HepG2 (cell line): ENCODE measurements around the gene C12orf42. TPM values are rescaled to one million over a fixed set of nuclear protein-coding genes. Genes with fewer than 3 reads are reported as not detected.

Experiments used
- ATAC-seq: fragments of 200-7000 bp; cut with Tn5 transposase; 3 replicates; pipeline ENCODE4 v1.9.1; 2020; ENCODE audit warnings: mild to moderate bottlenecking, moderate library complexity
- BruUV-seq: library from RNA; stranded (reverse); fragments of 400-500 nt; replicated peaks from 2 replicates; lab custom pipeline; 2021; lab: Mats Ljungman, UMichigan
- CTCF ChIA-PET: fragments of 300-600 bp; formaldehyde crosslinking; extraction: SDS; loops from one replicate; lab custom pipeline; 2021; ENCODE audit warnings: low total read pairs, inconsistent platforms, low intra/inter-chr PET ratio; lab: Yijun Ruan, JAX
- POLR2A ChIA-PET: fragments of 350-600 bp; sonication (Branson Sonifier 250); formaldehyde crosslinking; loops from one replicate; lab custom pipeline; 2020; ENCODE audit warnings: antibody characterized with exemption, inconsistent platforms; lab: Yijun Ruan, JAX
- DNase-seq: peaks from one replicate; pipeline ENCODE4 v3.0.0-alpha.2; 2015; ENCODE audit warnings: low spot score
- FAIRE-seq: peaks from 3 replicates; lab custom pipeline; 2011; peaks lifted over from hg19 to GRCh38; lab: Jason Lieb, UNC
- H2AFZ ChIP-seq: one replicate; pipeline ENCODE4 v1.6.1; 2011; ENCODE audit warnings: low read length, inconsistent platforms
- H3K27ac ChIP-seq: fragments of 300-600 bp; 3 replicates; pipeline ENCODE4 v1.8.0; 2011; ENCODE audit warnings: mixed run types, mild to moderate bottlenecking, mixed read lengths, low read length, inconsistent platforms; ENCODE audit not compliant: insufficient read depth; ENCODE audit errors: extremely low read length
- H3K27me3 ChIP-seq, 2 experiments: fragments of 200-600 bp in 1 of 2; 2 replicates in 1 of 2; 3 replicates in 1 of 2; pipeline versions ENCODE4 v1.6.0 to v1.8.0; 2011; ENCODE audit warnings: low read length in 2 of 2, mild to moderate bottlenecking in 2 of 2, moderate library complexity in 2 of 2, inconsistent platforms in 1 of 2; ENCODE audit not compliant: insufficient read depth in 2 of 2, control insufficient read depth in 1 of 2
- H3K36me3 ChIP-seq, 2 experiments: fragments of 200-600 bp in 1 of 2; replicated peaks in 1 of 2; 2 replicates in 1 of 2; 3 replicates in 1 of 2; pipeline versions ENCODE4 v1.5.1 to v1.8.0; 2011; ENCODE audit warnings: low read length in 2 of 2, inconsistent platforms in 1 of 2; ENCODE audit not compliant: insufficient read depth in 2 of 2, control insufficient read depth in 1 of 2
- H3K4me1 ChIP-seq: 2 replicates; pipeline ENCODE4 v1.5.1; 2012; ENCODE audit warnings: low read length, inconsistent platforms; ENCODE audit not compliant: insufficient read depth
- H3K4me2 ChIP-seq: 2 replicates; pipeline ENCODE4 v1.6.0; 2011; ENCODE audit warnings: low read depth, low read length, inconsistent platforms
- H3K4me3 ChIP-seq, 3 experiments: fragments of 200-600 bp in 1 of 3; sonication (generic), shearing (Covaris generic) in 1 of 3; replicated peaks in 1 of 3; 2 replicates each; pipeline ENCODE4 v1.5.1; 2011 to 2016; ENCODE audit warnings: low read length in 3 of 3, inconsistent platforms in 2 of 3, low read depth in 2 of 3, mild to moderate bottlenecking in 2 of 3, control low read depth in 1 of 3, mixed read lengths in 1 of 3; ENCODE audit not compliant: insufficient read depth in 1 of 3
- H3K79me2 ChIP-seq: one replicate; pipeline ENCODE4 v1.6.1; 2011; ENCODE audit warnings: low read length, inconsistent platforms; ENCODE audit not compliant: insufficient read depth
- H3K9ac ChIP-seq: 2 replicates; pipeline ENCODE4 v1.6.0; 2011; ENCODE audit warnings: mild to moderate bottlenecking, low read depth, low read length, inconsistent platforms; ENCODE audit not compliant: insufficient read depth
- H3K9me3 ChIP-seq: 2 replicates; pipeline ENCODE4 v1.5.1; 2012; ENCODE audit warnings: mild to moderate bottlenecking, low read length
- H4K20me1 ChIP-seq: 2 replicates; pipeline ENCODE4 v1.6.0; 2011; ENCODE audit warnings: inconsistent platforms, mild to moderate bottlenecking, low read length, moderate library complexity; ENCODE audit not compliant: insufficient read depth
- ERF ChIP-seq: IDR thresholded peaks from 2 replicates; pipeline ENCODE4 v1.6.1; 2018; ENCODE audit warnings: missing biosample characterization, missing genetic modification reagents
- GFI1 ChIP-seq: sonication (generic); formaldehyde crosslinking; IDR thresholded peaks from 2 replicates; pipeline ENCODE4 v1.5.0; 2020; ENCODE audit warnings: missing genetic modification reagents, mild to moderate bottlenecking, borderline replicate concordance
- GPBP1L1 ChIP-seq: sonication (generic); formaldehyde crosslinking; IDR thresholded peaks from 2 replicates; pipeline ENCODE4 v1.5.0; 2020; ENCODE audit warnings: mild to moderate bottlenecking, missing genetic modification reagents
- HNRNPH1 ChIP-seq: fragments of 200-400 bp; formaldehyde crosslinking; optimal IDR thresholded peaks from 2 replicates; pipeline ENCODE3; 2017; ENCODE audit warnings: mild to moderate bottlenecking, low read depth, low read length
- IKZF5 ChIP-seq: IDR thresholded peaks from 2 replicates; pipeline ENCODE4 v1.6.1; 2018; ENCODE audit warnings: missing genetic modification reagents, mild to moderate bottlenecking, missing compliant biosample characterization
- IRF1 ChIP-seq: sonication (generic); formaldehyde crosslinking; IDR thresholded peaks from 2 replicates; pipeline ENCODE4 v1.4.0; 2020; ENCODE audit warnings: low read depth, mild to moderate bottlenecking, missing genetic modification reagents
- IRF2 ChIP-seq: IDR thresholded peaks from 2 replicates; pipeline ENCODE4 v1.6.1; 2018; ENCODE audit warnings: missing genetic modification reagents, missing compliant biosample characterization
- KAT7 ChIP-seq: IDR thresholded peaks from 2 replicates; pipeline ENCODE4 v1.6.1; 2018; ENCODE audit warnings: borderline replicate concordance, missing compliant biosample characterization
- MAF1 ChIP-seq: sonication (generic); formaldehyde crosslinking; IDR thresholded peaks from 2 replicates; pipeline ENCODE4 v1.5.0; 2020; ENCODE audit warnings: missing genetic modification reagents, borderline replicate concordance
- PLRG1 ChIP-seq: fragments of 450-650 bp; conservative IDR thresholded peaks from 2 replicates; pipeline ENCODE4 v1.6.1; 2016
- RBAK ChIP-seq: sonication (generic); formaldehyde crosslinking; IDR thresholded peaks from 2 replicates; pipeline ENCODE4 v1.5.1; 2020; ENCODE audit warnings: mild to moderate bottlenecking, missing genetic modification reagents
- RBFOX2 ChIP-seq: fragments of 200-400 bp; formaldehyde crosslinking; IDR thresholded peaks from 2 replicates; pipeline ENCODE4 v1.6.1; 2017; ENCODE audit warnings: low read depth, mild to moderate bottlenecking, low read length
- SMC3 ChIP-seq: IDR thresholded peaks from 2 replicates; pipeline ENCODE4 v1.6.1; 2011; ENCODE audit warnings: low read length, improper control_type of control experiment
- TRIM24 ChIP-seq: sonication (generic); formaldehyde crosslinking; IDR thresholded peaks from 2 replicates; pipeline ENCODE4 v1.8.0; 2022; ENCODE audit warnings: mild to moderate bottlenecking, missing genetic modification reagents
- ZNF20 ChIP-seq: sonication (generic); formaldehyde crosslinking; IDR thresholded peaks from 2 replicates; pipeline ENCODE4 v1.4.0; 2020; ENCODE audit warnings: mild to moderate bottlenecking, moderate library complexity, missing genetic modification reagents
- ZNF781 ChIP-seq: sonication (generic); formaldehyde crosslinking; IDR thresholded peaks from 2 replicates; pipeline ENCODE4 v1.5.1; 2020; ENCODE audit warnings: borderline replicate concordance, mild to moderate bottlenecking, missing genetic modification reagents; ENCODE audit errors: not compliant biosample characterization
- WGBS: methylation state at CpG from one replicate; pipeline ENCODE4 v1.1.6; 2017; ENCODE audit warnings: low lambda C conversion rate; 5-methylcytosine and 5-hydroxymethylcytosine counted together
- in situ Hi-C: cut with HindIII; loops from 2 replicates; pipeline ENCODE4 v1.10.0; 2017; ENCODE audit warnings: low pct_unique_long_range_greater_than_20kb; ENCODE audit not compliant: extremely low pct_ligation_motif_present
- intact Hi-C: fragments of 100-400 bp; cut with micrococcal nuclease; formaldehyde crosslinking; loops from one replicate; pipeline ENCODE4 v1.10.0; 2022; ENCODE audit not compliant: unreplicated experiment
- polyA plus RNA-seq, 8 experiments: library from polyadenylated mRNA; depleted of rRNA in 3 of 8; stranded (reverse) in 7 of 8; unstranded in 1 of 8; fragments of >200 nt; fragmentation: Illumina TruSeq in 4 of 8; extraction: Trizol in 4 of 8; gene quantifications; 2 replicates each; pipeline versions ENCODE4 v1.2.1 to v1.2.3, GENCODE V29; 2011 to 2016; ENCODE audit warnings: low read depth in 4 of 8, missing spikeins in 1 of 8, mixed read lengths in 1 of 8; ENCODE audit not compliant: insufficient read depth in 1 of 8
- total RNA-seq, 5 experiments: library from RNA; depleted of rRNA; stranded (reverse); fragments of >200 nt; fragmentation: Illumina TruSeq; extraction: Trizol; gene quantifications; 2 replicates each; pipeline ENCODE4 v1.2.3, GENCODE V29; 2016; ENCODE audit warnings: low read depth in 1 of 5

Gene C12orf42
- total and polyA plus RNA-seq, 2 of the 13 experiments (the other 11 are each of a cell fraction or from before 2014, with no cell fraction given), result not detected

GRCh38 chr12:103373088-103373523 is 122.7 kb downstream of the C12orf42 start:
- FAIRE-seq (no peak), ATAC-seq (no peak), DNase-seq (no peak)
- WGBS, result 0% methylated on average over 4 of the region's 4 CpGs
- Histone ChIP-seq H3K4me2 (no peak overlapping the region), H3K4me3 (no peak overlapping the region), H3K9me3 (no peaks in the 10 kb centered on the region), H3K27ac (no peak overlapping the region), H3K27me3 (no peaks in the 10 kb centered on the region), H3K9ac (no peak overlapping the region), H3K36me3 (no peaks in the 10 kb centered on the region), H2AFZ (no peak overlapping the region), H3K4me1 (no peaks in the 10 kb centered on the region), H3K79me2 (no peaks in the 10 kb centered on the region), H4K20me1 (no peaks in the 10 kb centered on the region)
- BruUV-seq, result no TSS peak
- intact Hi-C loops, result no loop called here
- in situ Hi-C loops, result no loop called here
- ChIA-PET CTCF (no interaction called here), POLR2A (no interaction called here)
- TF ChIP-seq RBAK (no peak), ZNF781 (no peak)

- Histone ChIP-seq H3K79me2 (no peaks in the 10 kb centered on the region), H3K27me3 (no peaks in the 10 kb centered on the region), H3K4me2 (no peak overlapping the region), H3K4me1 (no peaks in the 10 kb centered on the region), H3K9ac (no peak overlapping the region), H3K4me3 (no peak overlapping the region), H3K9me3 (no peaks in the 10 kb centered on the region), H3K36me3 (no peaks in the 10 kb centered on the region), H3K27ac (no peak overlapping the region), H4K20me1 (no peaks in the 10 kb centered on the region), H2AFZ (no peak overlapping the region)
- no peak for FAIRE-seq
- CTCF ChIA-PET, result no interaction called here
- POLR2A ChIA-PET, result no interaction called here
- WGBS, result 45% methylated on average over 1 of the region's 1 CpG
- in situ Hi-C loops, result no loop called here
- intact Hi-C loops, result no loop called here
- DNase-seq, result no peak
- no TSS peak for BruUV-seq
- no peak for ATAC-seq
- TF ChIP-seq GFI1 (CRISPR knock-in tag) (no peak), SMC3 (no peak), IKZF5 (CRISPR knock-in tag) (no peak), IRF1 (no peak), IRF2 (CRISPR knock-in tag) (no peak), ERF (CRISPR knock-in tag) (no peak), GPBP1L1 (no peak), TRIM24 (CRISPR knock-in tag) (no peak), KAT7 (no peak), MAF1 (CRISPR knock-in tag) (no peak), HNRNPH1 (no peak), PLRG1 (no peak), RBFOX2 (no peak), ZNF20 (CRISPR knock-in tag) (no peak)
These were observed 125.8 kb downstream of the C12orf42 start for GRCh38 chr12:103369929-103370328.
